GM12864 (cell line): ENCODE measurements around the gene KCNQ1OT1.

Experiments
- DNase-seq: peaks from one replicate; pipeline ENCODE4 v3.0.0-alpha.2; 2011; ENCODE audit warnings: low read depth
- H3K4me3 ChIP-seq: 2 replicates; pipeline ENCODE4 v1.5.1; 2011; ENCODE audit warnings: mild to moderate bottlenecking, low read depth, low read length, control low read depth
- CTCF ChIP-seq: IDR thresholded peaks from 2 replicates; pipeline ENCODE4 v1.5.1; 2011; ENCODE audit warnings: low read depth, mild to moderate bottlenecking, moderate library complexity, low read length, control low read depth, inconsistent platforms; ENCODE audit errors: missing control alignments

Gene KCNQ1OT1

GRCh38 chr11:2662024-2662312, 37.8 kb downstream of the KCNQ1OT1 start:
- TF ChIP-seq CTCF = no peak
- H3K4me3 ChIP-seq = no peak overlapping the region
- no peak for DNase-seq

GRCh38 chr11:2661173-2662023, 38.4 kb downstream of the KCNQ1OT1 start:
- no peak overlapping the region for H3K4me3 ChIP-seq
- no peak for TF ChIP-seq CTCF
- DNase-seq = no peak

GRCh38 chr11:2660357-2660939, 39.3 kb downstream of the KCNQ1OT1 start:
- TF ChIP-seq CTCF = no peak
- no peak for DNase-seq
- H3K4me3 ChIP-seq = no peak overlapping the region

GRCh38 chr11:2657697-2658284, 42.0 kb downstream of the KCNQ1OT1 start:
- H3K4me3 ChIP-seq = no peak overlapping the region
- no peak for TF ChIP-seq CTCF
- DNase-seq = no peak

- no peak overlapping the region for H3K4me3 ChIP-seq
- no peak for DNase-seq
- TF ChIP-seq CTCF = no peak
These were observed 42.9 kb downstream of the KCNQ1OT1 start for GRCh38 chr11:2656859-2657258.

- DNase-seq = no peak
- no peak overlapping the region for H3K4me3 ChIP-seq
- TF ChIP-seq CTCF = no peak
These were observed 43.8 kb downstream of the KCNQ1OT1 start for GRCh38 chr11:2655834-2656622.
